ENCODE measurements around the gene ANKFY1. TPM values are rescaled to one million over a fixed set of nuclear protein-coding genes. Genes with fewer than 3 reads are reported as not detected.
A peak's percentile ranks its signal among the peaks of the same experiment; 100 is the strongest.

Gene ANKFY1
- total RNA-seq (2011; cell fraction: chromatin; rRNA removed; ENCODE audit: low replicate concordance), result 151 and 164 TPM in 2 replicates
- total RNA-seq (2011; cell fraction: nucleolus; rRNA removed), result 64.0 and 71.8 TPM in 2 replicates
- 86.6 and 97.9 TPM in 2 replicates for total RNA-seq (2011; cell fraction: nucleoplasm; rRNA removed)
- total RNA-seq (2014; rRNA removed) (9.4 and 10.7 TPM in 2 replicates), total RNA-seq (2014; rRNA removed; fragmentation: Illumina TruSeq; extraction: Trizol) (11.5 and 13.6 TPM in 2 replicates), total RNA-seq (2015; rRNA removed; fragmentation: Illumina TruSeq; extraction: Trizol) (12.2 and 12.7 TPM in 2 replicates), total RNA-seq (2021) (25.6 and 27.6 TPM in 2 replicates), polyA plus RNA-seq (2011; rRNA removed) (11.7 and 16.6 TPM in 2 replicates), polyA plus RNA-seq (2014; fragmentation: Illumina TruSeq; extraction: Trizol) (14.3 and 16.8 TPM in 2 replicates), polyA plus RNA-seq (2014; fragmentation: Nextera tagmentation; extraction: Ambion mirVana) (1 to 10 TPM; 4.3 to 4.6 TPM), polyA plus RNA-seq (2014; rRNA removed) (13.0 TPM in 2 replicates), polyA minus RNA-seq (2011; rRNA and poly(A)+ RNA removed) (35.5 and 36.9 TPM in 2 replicates), Bru-seq, nascent RNA (percentile 67 among the genes with signal in this experiment), BruChase-seq, experiment 1, labeled RNA remaining after a 2-hour chase (percentile 72 among the genes with signal in this experiment), BruChase-seq, experiment 2, labeled RNA remaining after a 6-hour chase (percentile 73 among the genes with signal in this experiment)
- 10.4 and 11.1 TPM in 2 replicates for polyA plus RNA-seq (2011; cell fraction: cytosol; rRNA removed)
- 97.6 and 134 TPM in 2 replicates for polyA plus RNA-seq (2011; cell fraction: nucleus; rRNA removed)
- polyA plus RNA-seq (2012), result 13.5 and 14.1 TPM in 2 replicates
- polyA minus RNA-seq (2011; cell fraction: cytosol; rRNA and poly(A)+ RNA removed), result 28.7 and 28.9 TPM in 2 replicates
- polyA minus RNA-seq (2011; cell fraction: nucleus; rRNA and poly(A)+ RNA removed), result 34.3 and 60.0 TPM in 2 replicates
- long read RNA-seq, experiment 1, full-length matches to known transcripts, result 2 of 33 reads
- long read RNA-seq, experiment 1, partial matches to known transcripts, result 9 of 33 reads
- long read RNA-seq, experiment 1, other reads (novel, unspliced or antisense), result 22 of 33 reads
- long read RNA-seq, experiment 2, full-length matches to known transcripts, result 1 of 17 reads
- long read RNA-seq, experiment 2, partial matches to known transcripts, result 0 of 17 reads
- long read RNA-seq, experiment 2, other reads (novel, unspliced or antisense), result 16 of 17 reads
- long read RNA-seq, experiment 3, partial matches to known transcripts, result 0 of 2 reads
- long read RNA-seq, experiment 3, other reads (novel, unspliced or antisense), result 2 of 2 reads

- H3K9me1 ChIP-seq (ENCODE audit: control insufficient read depth, insufficient read depth, low read length), result no peaks in the 10 kb centered on the region
- POLR2A ChIA-PET, result interaction anchor here (0.7 to 4.6 kb wide), 4 partner anchors 12 to 156 kb away, joined by 3 to 31 read pairs (median 4); no protein-coding TSS in a partner anchor
- H3K9me3 ChIP-seq (replicated peaks; ENCODE audit: control insufficient read depth, insufficient read depth, low read depth, low read length), result peaks cover 10% of the 10 kb centered on the region
- peak; percentile 91 to 95 (median 92) for DNase-seq (ENCODE audit: extremely low read depth in 1 of 4, low spot score in 3 of 4)
- peak; percentile 89 for FAIRE-seq
- peak within 1 kb of the TSS; percentile 94 for H3K4me2 ChIP-seq (ENCODE audit: insufficient read depth, low read length)
- ATAC-seq, result peak; percentile 97
- H4K20me1 ChIP-seq (replicated peaks; ENCODE audit: control insufficient read depth, insufficient read depth, low read length), result peaks cover 3% of the 10 kb centered on the region; the same call in 1 of the 2 replicates
- intact Hi-C loops (cut with micrococcal nuclease), result no loop called here
- peaks cover 12 to 16% of the 10 kb centered on the region in 2 experiments; a peak in 4 of 5 replicates for H3K4me1 ChIP-seq (replicated peaks in 1 of 2; ENCODE audit: control insufficient read depth in 2 of 2, insufficient read depth in 2 of 2, low read length in 2 of 2)
- peaks cover 36% of the 10 kb centered on the region for H3K36me3 ChIP-seq (ENCODE audit: control insufficient read depth, insufficient read depth, low read length)
- CTCF ChIA-PET (ENCODE audit: low intra/inter-chr PET ratio), result interaction anchor here (0.6 kb wide), 1 partner anchor 34 kb away, joined by 3 read pairs; no protein-coding TSS in a partner anchor
- H2AFZ ChIP-seq (ENCODE audit: low read depth, low read length), result peak within 1 kb of the TSS; percentile 93
- H3K4me3 ChIP-seq, result peak within 1 kb of the TSS; percentile 86
- WGBS (ENCODE audit: insufficient coverage, low coverage, missing lambda C conversion rate), result under 1% methylated on average over 29 of the region's 85 CpGs
- in situ Hi-C loops (cut with MboI), result no loop called here
- no peaks in the 10 kb centered on the region for H3K27me3 ChIP-seq (ENCODE audit: control insufficient read depth in 2 of 2, insufficient read depth in 2 of 2, low read length in 2 of 2)
- TSS peak; percentile 41 for BruUV-seq (replicated peaks)
- peak within 1 kb of the TSS; percentile 88 to 98 for H3K9ac ChIP-seq (ENCODE audit: insufficient read depth in 1 of 2, low read depth in 2 of 2, low read length in 2 of 2)
- H3K27ac ChIP-seq (ENCODE audit: extremely low read depth, low read depth, low read length), result peak within 1 kb of the TSS; percentile 72
- peaks cover 54% of the 10 kb centered on the region for H3K79me2 ChIP-seq (ENCODE audit: control insufficient read depth, insufficient read depth, low read length)
- no peak for TF ChIP-seq NBN (IDR thresholded peaks at IDR 0.05; ENCODE audit: low read depth)
- peak; percentile 79 for TF ChIP-seq NEUROD1 (IDR thresholded peaks at IDR 0.05; ENCODE audit: borderline replicate concordance, low read depth, low read length, partially characterized antibody)
- no peak for TF ChIP-seq U2AF2 (optimal IDR thresholded peaks at IDR 0.05; ENCODE audit: low read depth, low read length)
- no peak for TF ChIP-seq CC2D1A (IDR thresholded peaks at IDR 0.05)
- peak; percentile 98 for TF ChIP-seq ARHGAP35 (IDR thresholded peaks at IDR 0.05; ENCODE audit: partially characterized antibody)
- TF ChIP-seq ATF7 (IDR thresholded peaks at IDR 0.05), result peak; percentile 23; the same call in 1 of the 2 replicates
- TF ChIP-seq UBTF (IDR thresholded peaks at IDR 0.05; ENCODE audit: borderline replicate concordance in 1 of 2, low read depth in 2 of 2, low read length in 2 of 2), result peak in 1 of 2 experiments; percentile 48; a peak in 1 of 4 replicates
- no peak for TF ChIP-seq HMG20A (CRISPR knock-in tag; conservative IDR thresholded peaks at IDR 0.05)
- TF ChIP-seq RAD51 (IDR thresholded peaks at IDR 0.05; ENCODE audit: borderline replicate concordance, low read depth), result no peak
- no peak for TF ChIP-seq KHSRP (IDR thresholded peaks at IDR 0.05)
- no peak for TF ChIP-seq HOXB6 (CRISPR knock-in tag; IDR thresholded peaks at IDR 0.05; ENCODE audit: borderline replicate concordance)
- peak; percentile 56 to 67 for TF ChIP-seq NRF1 (conservative IDR thresholded peaks at IDR 0.05 in 1 of 2, IDR thresholded peaks at IDR 0.05 in 1 of 2)
- no peak for TF ChIP-seq GATAD2A (IDR thresholded peaks at IDR 0.05)
- TF ChIP-seq ZNF445 (CRISPR knock-in tag; IDR thresholded peaks at IDR 0.05; ENCODE audit: low read depth), result no peak
These were observed at the start of gene ANKFY1 for GRCh38 chr17:4263282-4264215. Gene ANKFY1 (minus strand): TSS chr17:4263979. CDS start chr17:4263941, 38 bp downstream.

Data from K562 (cell line).